D721Med (cell line): ENCODE data around the gene PRAMEF12.
"Not testable (repeated sequence)": the region's sequence is repeated elsewhere in the genome, so short reads cannot be mapped to it uniquely, and the experiment has no call there.

ENCODE experiments used
- DNase-seq: peaks from one replicate; pipeline ENCODE4 v3.0.0; 2011; ENCODE audit warnings: low spot score; ENCODE audit not compliant: insufficient read length
- FAIRE-seq: peaks from 2 replicates; lab custom pipeline; 2011; peaks lifted over from hg19 to GRCh38; lab: Jason Lieb, UNC
- CTCF ChIP-seq: IDR thresholded peaks from 2 replicates; pipeline ENCODE4 v1.5.1; 2012; ENCODE audit warnings: mild to moderate bottlenecking, control low read depth; ENCODE audit not compliant: insufficient read depth; ENCODE audit errors: missing control alignments

PRAMEF12 gene

DNA sequence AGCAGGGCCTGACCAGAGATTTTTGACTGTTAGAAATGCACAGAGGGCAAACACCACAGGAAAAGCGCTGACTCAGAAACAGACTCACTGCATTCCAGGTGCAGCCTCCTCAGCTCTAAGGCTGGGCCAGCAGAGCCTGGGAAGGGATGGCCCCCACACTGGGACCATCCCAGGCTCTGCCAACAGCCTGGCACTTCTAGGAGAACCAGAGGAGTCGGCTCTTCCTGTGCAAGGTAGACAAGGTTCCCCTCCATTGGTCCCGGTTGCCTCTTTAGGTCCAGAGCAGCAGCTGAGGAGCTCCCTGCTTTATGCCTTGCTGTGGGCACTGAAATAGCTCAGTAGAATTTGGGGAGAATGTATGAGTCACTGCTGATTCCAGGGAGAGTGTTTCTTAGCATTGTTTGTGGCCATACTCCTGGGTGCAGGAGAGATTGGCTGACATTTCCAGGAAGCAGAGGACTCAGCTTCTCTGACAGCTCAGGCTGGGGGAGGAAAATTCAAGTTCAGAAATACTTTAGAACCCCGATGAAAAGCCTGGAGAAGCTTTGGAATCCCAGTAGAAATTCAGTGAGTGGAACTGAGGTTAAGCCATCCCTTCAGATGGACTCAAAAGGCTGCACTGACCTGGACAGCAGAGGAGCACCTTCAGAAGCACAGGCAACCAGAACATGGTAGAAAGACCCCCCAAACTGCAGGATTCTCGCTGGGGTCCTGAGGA is 37.3 kb downstream of the PRAMEF12 start:
- DNase-seq (no peak), FAIRE-seq (no peak)
- TF ChIP-seq CTCF, result no peak

- no peak for DNase-seq
- no peak for FAIRE-seq
- TF ChIP-seq CTCF, result no peak
Observed at GRCh38 chr1:12811409-12811784, 37.9 kb downstream of the PRAMEF12 start.

DNA sequence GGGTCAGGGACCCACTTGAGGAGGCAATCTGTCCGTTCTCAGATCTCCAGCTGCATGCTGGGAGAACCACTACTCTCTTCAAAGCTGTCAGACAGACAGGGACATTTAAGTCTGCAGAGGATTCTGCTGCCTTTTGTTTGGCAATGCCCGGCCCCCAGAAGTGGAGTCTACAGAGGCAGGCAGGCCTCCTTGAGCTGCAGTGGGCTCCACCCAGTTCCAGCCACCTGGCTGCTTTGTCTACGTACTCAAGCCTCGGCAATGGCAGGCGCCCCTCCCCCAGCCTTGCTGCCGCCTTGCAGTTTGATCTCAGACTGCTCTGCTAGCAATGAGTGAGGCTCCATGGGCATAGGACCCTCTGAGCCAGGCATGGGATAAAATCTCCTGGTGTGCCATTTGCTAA is 45.5 kb downstream of the PRAMEF12 start:
- FAIRE-seq, DNase-seq: not testable (repeated sequence)
